GM12878 (cell line): ENCODE measurements around the gene RXFP3.
A peak's percentile ranks its signal among the peaks of the same experiment; 100 is the strongest.

Source experiments
- CREM ChIP-seq: IDR thresholded peaks from 2 replicates; pipeline ENCODE4 v1.6.1; 2014; ENCODE audit warnings: antibody characterized with exemption, low read depth
- EP300 ChIP-seq, 2 experiments: fragments of 150-350 bp in 1 of 2; IDR thresholded peaks; 2 replicates each; pipeline ENCODE4 v1.6.1; 2011 to 2012; ENCODE audit warnings: low read depth in 2 of 2, low read length in 2 of 2, borderline replicate concordance in 1 of 2, improper control_type of control experiment in 1 of 2, inconsistent platforms in 1 of 2; ENCODE audit not compliant: control insufficient read depth in 1 of 2
- ETV6 ChIP-seq, 2 experiments: fragments of 450-650 bp in 1 of 2; IDR thresholded peaks in 1 of 2; conservative IDR thresholded peaks in 1 of 2; 2 replicates each; pipeline ENCODE4 v1.6.1; 2014; ENCODE audit warnings: antibody characterized with exemption in 1 of 2, borderline replicate concordance in 1 of 2, low read depth in 1 of 2, mild to moderate bottlenecking in 1 of 2, moderate library complexity in 1 of 2
- FOXM1 ChIP-seq: IDR thresholded peaks from 2 replicates; pipeline ENCODE4 v1.6.1; 2012; ENCODE audit warnings: low read depth, mild to moderate bottlenecking, inconsistent platforms, low read length, moderate library complexity
- GATAD2B ChIP-seq: fragments of 450-650 bp; conservative IDR thresholded peaks from 2 replicates; pipeline ENCODE4 v1.6.1; 2017; ENCODE audit warnings: low read depth, mild to moderate bottlenecking, moderate library complexity
- HCFC1 ChIP-seq: fragments of 150-350 bp; IDR thresholded peaks from 2 replicates; pipeline ENCODE4 v1.6.1; 2014; ENCODE audit warnings: low read length
- MEF2A ChIP-seq: IDR thresholded peaks from 2 replicates; pipeline ENCODE4 v1.6.1; 2011; ENCODE audit warnings: low read depth, mild to moderate bottlenecking, low read length, moderate library complexity; ENCODE audit not compliant: insufficient read depth
- NFXL1 ChIP-seq: fragments of 450-650 bp; IDR thresholded peaks from 2 replicates; pipeline ENCODE4 v1.6.1; 2017; ENCODE audit warnings: antibody characterized with exemption, mild to moderate bottlenecking, borderline replicate concordance
- POLR2A ChIP-seq: IDR thresholded peaks from 2 replicates; pipeline ENCODE4 v1.6.1; 2011; ENCODE audit warnings: low read depth, mild to moderate bottlenecking, low read length
- POU2F2 ChIP-seq: IDR thresholded peaks from 3 replicates; pipeline ENCODE4 v1.6.1; 2011; ENCODE audit warnings: low read depth, mild to moderate bottlenecking, low read length, borderline replicate concordance
- RAD21 ChIP-seq: IDR thresholded peaks from 2 replicates; pipeline ENCODE4 v1.6.1; 2011; ENCODE audit warnings: mild to moderate bottlenecking, low read depth, low read length, moderate library complexity; ENCODE audit not compliant: insufficient read depth
- TARDBP ChIP-seq: IDR thresholded peaks from 2 replicates; pipeline ENCODE4 v1.6.1; 2016; ENCODE audit warnings: borderline replicate concordance
- ZNF384 ChIP-seq: IDR thresholded peaks from 2 replicates; pipeline ENCODE4 v1.6.1; 2012; ENCODE audit warnings: low read depth, mild to moderate bottlenecking, low read length, improper control_type of control experiment, borderline replicate concordance
- TF ChIP-seq, protein P1 (sequence below), 3 experiments: IDR thresholded peaks in 2 of 3; conservative IDR thresholded peaks in 1 of 3; 2 replicates each; pipeline ENCODE4 v1.5.1; 2011; ENCODE audit warnings: low read depth in 3 of 3, low read length in 3 of 3, mild to moderate bottlenecking in 3 of 3, control low read depth in 2 of 3, moderate library complexity in 2 of 3, inconsistent platforms in 1 of 3, mixed read lengths in 1 of 3; ENCODE audit not compliant: control insufficient read depth in 2 of 3, insufficient read depth in 1 of 3; ENCODE audit errors: extremely low read depth in 1 of 3

DNA sequence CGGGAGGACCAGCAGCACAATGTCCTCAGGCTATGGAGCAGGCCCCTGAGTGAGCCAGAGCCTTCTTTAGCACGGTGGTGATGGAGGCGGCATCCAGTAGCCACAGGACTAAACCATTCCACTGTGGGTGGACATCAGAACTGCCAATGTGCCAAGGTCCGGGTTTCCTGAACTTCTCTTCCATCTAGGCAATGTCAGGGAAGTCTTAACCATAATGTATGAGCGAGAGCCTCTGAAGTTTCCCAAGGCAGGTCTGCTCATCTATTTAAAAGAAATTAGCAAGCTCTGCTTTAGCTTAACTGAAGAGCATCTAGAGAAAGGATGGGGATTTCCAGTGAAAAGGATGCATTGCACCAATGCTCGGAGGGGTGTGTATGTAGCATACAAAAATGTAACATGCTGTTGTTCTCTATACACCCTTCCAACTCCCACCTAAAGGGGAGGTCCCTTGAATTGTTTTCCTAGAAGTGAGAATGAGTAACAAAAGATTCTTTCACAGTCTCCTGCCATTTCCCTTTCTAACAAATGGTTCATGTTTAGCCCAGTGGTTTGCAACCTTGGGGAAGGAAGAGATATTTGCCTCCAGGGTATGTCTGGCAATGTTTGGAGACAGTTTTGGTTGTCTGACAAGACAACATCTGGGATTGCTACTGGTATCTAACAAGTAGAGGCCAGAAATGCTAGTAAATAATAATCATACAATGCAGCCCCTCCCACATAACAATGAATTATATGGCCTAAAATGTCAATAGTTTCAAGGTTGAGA, 6.1 kb upstream of the RXFP3 start:
- TF ChIP-seq NFXL1, result no peak
- TF ChIP-seq, protein P1, sequence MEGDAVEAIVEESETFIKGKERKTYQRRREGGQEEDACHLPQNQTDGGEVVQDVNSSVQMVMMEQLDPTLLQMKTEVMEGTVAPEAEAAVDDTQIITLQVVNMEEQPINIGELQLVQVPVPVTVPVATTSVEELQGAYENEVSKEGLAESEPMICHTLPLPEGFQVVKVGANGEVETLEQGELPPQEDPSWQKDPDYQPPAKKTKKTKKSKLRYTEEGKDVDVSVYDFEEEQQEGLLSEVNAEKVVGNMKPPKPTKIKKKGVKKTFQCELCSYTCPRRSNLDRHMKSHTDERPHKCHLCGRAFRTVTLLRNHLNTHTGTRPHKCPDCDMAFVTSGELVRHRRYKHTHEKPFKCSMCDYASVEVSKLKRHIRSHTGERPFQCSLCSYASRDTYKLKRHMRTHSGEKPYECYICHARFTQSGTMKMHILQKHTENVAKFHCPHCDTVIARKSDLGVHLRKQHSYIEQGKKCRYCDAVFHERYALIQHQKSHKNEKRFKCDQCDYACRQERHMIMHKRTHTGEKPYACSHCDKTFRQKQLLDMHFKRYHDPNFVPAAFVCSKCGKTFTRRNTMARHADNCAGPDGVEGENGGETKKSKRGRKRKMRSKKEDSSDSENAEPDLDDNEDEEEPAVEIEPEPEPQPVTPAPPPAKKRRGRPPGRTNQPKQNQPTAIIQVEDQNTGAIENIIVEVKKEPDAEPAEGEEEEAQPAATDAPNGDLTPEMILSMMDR (IDR thresholded peaks at IDR 0.05 in 2 of 3, conservative IDR thresholded peaks at IDR 0.05 in 1 of 3; ENCODE audit: control insufficient read depth in 2 of 3, extremely low read depth in 1 of 3, insufficient read depth in 1 of 3, low read depth in 3 of 3, low read length in 3 of 3), result no peak
- TF ChIP-seq EP300 (IDR thresholded peaks at IDR 0.05; ENCODE audit: borderline replicate concordance in 1 of 2, control insufficient read depth in 1 of 2, low read depth in 2 of 2, low read length in 2 of 2), result no peak
- TF ChIP-seq POLR2A, result no peak
- no peak for TF ChIP-seq ETV6 (conservative IDR thresholded peaks at IDR 0.05 in 1 of 2, IDR thresholded peaks at IDR 0.05 in 1 of 2; ENCODE audit: borderline replicate concordance in 1 of 2, low read depth in 1 of 2)
- TF ChIP-seq FOXM1, result no peak
- TF ChIP-seq TARDBP, result no peak
- TF ChIP-seq ZNF384, result no peak
- TF ChIP-seq HCFC1, result no peak
- no peak for TF ChIP-seq MEF2A
- TF ChIP-seq GATAD2B, result 0 out of 2 replicates have a peak, but pooled peaks have one; percentile 19
- no peak for TF ChIP-seq RAD21
- no peak for TF ChIP-seq POU2F2
- no peak for TF ChIP-seq CREM
